ENCODE data around the gene MGAT4A.
A peak's percentile ranks its signal among the peaks of the same experiment; 100 is the strongest.
"Not testable (repeated sequence)": the region's sequence is repeated elsewhere in the genome, so short reads cannot be mapped to it uniquely, and the experiment has no call there.

Gene MGAT4A

DNA sequence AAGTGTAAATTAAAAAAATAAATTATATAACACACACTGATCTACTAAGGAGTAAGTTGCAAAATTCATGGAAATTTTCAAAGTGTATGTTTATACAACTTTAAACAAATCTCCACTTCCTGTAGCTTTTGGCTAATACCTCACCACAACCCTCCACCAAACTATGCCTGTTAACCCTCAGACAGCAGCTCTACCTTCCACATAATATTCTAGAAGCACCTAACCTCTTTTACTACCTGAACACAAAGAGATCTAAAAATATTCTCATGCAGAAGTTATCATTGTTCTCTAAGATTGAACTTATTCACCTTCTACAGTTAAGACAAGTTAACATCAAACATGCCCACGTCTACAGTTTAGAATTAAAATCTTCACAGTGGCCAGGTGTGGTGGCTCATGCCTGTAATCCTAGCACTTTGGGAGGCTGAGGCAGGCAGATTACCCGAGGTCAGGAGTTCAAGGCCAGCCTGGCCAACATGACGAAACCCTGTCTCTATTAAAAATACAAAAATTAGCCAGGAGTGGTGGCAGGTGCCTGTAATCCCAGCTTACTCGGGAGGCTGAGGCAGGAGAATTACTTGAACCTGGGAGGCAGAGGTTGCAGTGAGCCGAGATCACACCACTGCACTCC, 2.7 kb downstream of the MGAT4A start:
- not testable (repeated sequence) for DNase-seq

DNA sequence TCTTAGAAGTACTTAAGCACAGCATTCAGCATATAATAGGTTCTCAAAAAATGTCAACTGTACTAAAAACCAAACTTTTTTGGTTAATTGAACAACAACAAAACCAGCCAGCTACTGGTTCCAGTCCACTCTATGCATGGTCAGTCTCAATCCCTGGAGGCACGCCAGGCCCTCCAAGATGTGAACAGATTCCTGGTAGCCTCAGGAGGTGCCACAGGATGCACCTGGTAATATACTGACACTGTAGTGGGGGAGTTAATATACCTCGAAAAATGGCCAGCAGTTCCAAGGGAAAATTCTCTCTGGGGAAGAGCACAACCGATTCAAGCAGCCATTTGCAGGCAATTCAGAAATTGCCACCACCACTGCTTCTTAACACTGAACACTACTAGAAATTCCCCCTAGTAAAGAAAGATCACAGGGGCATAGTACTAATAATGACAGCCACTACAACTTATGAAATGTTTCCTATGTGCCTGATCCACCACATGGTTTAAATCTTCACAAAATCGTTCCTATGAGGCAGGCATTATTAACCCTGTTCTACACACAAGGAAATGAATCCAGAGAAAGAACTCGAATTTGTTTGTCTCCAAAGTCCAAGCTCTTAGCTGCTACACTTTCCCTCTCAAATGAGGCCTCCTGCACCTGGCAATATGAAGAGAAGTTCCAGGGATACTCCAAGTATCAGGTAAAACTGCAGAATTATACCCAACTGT, 3.4 kb downstream of the MGAT4A start:
- no peak for DNase-seq

DNA sequence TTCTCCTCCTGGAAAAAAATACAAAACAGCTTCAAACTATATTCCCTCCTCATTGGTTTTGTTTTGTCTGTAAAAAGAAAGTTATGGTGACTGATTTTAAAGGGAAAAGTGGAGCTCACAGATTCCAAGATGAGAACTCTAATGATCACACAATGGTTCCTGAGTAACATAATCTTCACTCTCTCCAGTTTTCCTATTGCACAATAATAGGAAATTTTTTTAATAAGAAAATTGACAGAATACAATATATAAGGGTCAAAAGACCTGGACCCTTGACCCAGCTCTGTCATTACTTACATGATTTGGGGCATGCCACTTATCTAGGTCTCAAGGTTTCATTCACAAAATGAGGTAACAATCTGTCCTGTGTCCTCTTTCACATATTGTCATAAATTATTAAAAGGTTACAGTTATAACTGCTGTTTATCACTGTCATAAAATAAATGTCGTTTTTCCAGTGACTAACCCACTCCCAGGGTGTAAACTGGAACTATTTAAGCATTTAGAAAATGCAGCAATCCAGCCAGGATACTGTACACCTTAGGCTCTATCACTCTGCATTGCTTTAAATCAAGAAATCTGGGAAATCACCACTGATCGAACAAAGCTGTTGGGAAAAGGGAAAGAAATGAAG, 4.1 kb downstream of the MGAT4A start:
- no peak for DNase-seq

DNA sequence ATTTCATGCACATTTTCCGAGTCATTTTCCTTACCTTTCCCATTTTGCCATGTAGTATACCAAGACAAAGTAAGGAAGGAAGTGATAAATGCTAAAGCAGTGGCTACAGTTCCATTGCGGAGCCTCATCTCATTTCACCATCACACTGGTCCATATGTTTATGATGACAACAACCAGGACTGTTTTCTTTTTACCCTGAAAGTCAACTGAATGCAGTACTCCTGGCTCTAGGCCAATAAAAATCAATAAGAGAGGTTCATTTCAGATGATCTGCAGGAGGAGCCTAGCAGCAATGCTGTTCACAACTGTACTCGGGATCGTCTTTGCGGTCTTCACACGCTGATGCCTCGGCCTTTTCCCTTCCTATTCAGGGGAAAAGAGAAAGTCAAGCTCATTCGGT, 4.7 kb downstream of the MGAT4A start:
- no peak for DNase-seq

DNA sequence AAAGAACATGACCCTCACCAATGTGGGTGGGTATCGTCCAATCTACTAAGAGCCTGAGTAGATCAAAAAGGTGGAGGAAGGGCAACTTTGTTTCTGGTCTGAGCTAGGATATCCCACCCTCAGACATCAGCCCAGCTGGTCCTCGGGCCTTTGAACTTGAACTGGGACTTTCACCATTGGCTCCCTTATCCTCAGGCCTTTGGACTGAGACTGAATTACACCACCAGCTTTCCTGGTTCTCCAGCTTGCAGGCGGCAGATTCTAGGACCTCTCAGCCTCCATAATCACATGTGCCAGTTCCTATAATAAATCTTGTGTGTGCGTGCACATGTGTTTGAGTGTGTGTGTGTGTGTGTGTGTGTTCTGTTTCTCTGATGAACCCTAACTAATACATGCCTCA, 10.6 kb downstream of the MGAT4A start:
- no peak for DNase-seq

DNA sequence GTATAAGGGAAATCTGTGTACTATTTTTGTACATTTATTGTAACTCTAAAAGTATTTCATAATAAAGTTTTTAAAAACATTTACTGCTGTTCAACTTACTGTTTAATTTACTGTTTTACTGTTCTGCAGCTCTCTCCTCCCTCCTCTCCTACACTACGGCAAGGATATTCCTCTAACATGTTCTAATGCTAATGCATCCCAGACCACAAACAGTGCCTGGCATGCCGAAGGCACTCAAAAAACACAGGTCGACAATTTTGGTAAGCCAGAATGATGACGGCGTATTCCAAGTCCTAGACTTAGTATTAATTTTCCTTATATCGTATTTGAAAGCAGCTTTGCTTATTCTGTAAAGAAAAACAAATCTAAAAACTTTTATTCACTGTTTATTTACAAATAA, 13.3 kb downstream of the MGAT4A start:
- no peak for DNase-seq

DNA sequence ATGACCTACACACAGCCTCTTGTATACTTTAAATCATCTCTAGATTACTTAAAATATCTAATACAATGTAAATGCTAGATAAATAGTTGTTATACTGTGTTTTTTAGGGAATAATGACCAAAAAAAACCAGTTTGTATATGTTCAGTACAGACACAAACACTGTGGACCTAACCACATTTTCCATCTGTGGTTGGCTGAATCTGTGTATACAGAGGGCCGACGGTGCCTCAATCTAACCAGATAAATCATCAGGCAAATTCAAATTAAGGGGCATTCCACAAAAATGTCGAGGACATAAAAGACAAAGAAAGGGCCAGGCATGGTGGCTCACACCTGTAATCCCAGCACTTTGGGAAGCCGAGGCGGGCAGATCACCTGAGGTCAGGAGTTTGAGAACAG, 14.1 kb downstream of the MGAT4A start:
- DNase-seq = no peak

DNA sequence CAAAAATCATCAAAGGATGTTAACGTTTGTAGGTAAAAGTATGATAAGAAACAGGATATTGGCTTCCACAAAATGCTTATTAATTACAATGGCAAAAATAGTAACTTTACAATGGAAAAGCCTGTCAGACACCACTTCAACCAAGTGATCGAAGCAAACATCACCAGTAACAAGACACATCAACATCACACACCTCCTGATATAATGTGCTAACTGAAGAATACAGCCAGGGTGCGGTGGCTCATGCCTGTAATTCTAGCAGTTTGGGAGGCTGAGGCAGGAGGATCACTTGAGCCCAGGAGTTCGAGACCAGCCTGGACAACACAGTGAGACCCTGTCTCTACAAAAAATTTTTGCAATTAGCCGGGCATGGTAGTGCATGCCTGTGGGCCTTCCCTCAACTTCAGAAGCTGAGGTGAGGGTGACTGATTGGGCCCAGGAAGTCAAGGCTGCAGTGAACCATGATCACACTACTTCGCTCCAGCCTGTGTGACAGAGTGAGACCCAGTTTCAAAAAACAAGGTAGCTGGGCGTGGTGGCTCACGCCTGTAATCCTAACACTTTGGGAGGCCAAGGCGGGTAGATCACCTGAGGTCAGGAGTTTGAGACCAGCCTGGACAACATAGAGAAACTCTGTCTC, 15.0 kb downstream of the MGAT4A start:
- no peak for DNase-seq

DNA sequence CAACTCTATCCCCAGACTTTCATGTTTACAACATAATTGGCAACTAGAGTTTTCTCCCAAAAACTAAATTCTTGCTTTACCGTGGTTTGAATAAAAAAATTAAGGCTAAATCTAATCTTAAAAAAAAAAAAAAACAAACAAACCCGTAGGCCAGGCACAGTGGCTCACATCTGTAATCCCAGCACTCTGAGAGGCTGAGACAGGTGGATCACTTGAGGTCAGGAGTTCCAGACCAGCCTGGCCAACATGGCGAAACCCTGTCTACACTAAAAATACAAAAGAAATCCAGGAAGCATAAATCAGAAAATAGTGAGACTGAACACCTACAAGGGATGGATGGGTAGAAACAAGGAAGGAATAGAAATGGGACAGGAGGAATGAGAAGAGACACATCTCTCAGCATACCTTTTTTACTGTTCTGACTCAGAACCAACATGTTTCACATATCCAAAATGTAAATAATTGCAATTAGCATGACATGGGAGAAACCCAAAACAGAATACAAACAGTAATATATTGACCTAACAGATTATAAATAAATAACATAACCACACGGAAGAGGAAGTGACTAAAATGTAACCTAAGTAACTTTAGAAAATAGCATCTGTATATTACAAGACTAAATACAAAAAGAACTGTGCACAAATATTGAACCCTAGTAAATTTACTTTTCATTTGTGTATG, 17.5 kb downstream of the MGAT4A start:
- DNase-seq = no peak

DNA sequence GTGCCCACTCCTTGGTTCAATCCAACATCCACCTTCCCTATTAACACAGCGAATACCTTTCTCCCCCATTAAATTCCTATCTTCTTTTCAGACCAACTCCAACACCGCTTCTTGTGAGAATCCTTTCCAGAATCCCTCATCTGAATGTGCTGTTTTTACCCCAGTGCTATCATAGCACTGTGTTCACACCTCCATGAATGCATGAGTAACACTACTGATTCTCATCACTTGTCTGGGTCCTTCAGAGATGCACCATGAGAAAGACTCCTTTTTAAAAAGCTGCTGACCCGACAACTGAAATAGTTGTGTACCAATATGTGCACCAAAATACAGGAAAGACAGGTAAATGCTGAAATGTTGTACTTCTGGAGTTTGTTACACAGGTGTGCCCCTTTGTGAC, 18.8 kb downstream of the MGAT4A start:
- DNase-seq = no peak

DNA sequence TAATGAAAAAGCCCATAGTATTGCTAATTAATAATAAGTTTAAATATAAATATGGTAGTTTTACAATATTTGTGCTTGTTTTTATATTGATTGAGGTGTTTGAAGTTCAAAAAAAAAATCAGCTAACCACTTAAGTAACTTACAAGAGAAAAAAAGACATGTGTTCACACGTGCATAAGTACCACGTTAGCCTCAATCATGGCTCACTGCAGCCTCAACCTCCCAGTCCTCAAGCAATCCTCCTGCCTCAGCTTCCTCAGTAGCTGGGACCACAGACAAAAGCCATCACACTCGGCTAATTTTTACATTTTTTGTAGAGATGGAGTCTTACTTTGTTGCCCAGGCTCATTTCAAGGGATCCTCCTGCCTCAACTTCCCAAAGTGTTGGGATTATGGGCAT, 19.4 kb downstream of the MGAT4A start:
- DNase-seq = no peak

DNA sequence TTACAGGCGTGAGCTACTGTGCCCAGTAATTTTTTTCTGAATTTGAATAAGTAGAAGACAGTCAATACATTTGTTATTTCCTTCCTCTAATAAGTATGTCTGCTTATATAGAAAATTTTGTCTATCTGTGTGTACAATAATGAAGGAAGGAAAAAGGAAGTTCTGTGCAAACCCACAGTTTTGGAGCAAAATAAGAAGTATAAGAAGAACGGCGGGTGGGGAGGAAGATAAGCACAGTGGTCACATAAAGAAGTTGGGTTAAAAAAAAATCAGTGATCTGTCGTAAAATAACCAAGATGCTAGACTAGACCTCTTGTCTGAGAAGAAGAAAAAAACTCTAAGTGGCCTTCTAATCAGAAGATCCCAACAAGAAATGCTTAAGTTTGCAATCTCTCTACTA, 20.2 kb downstream of the MGAT4A start:
- no peak for DNase-seq

DNA sequence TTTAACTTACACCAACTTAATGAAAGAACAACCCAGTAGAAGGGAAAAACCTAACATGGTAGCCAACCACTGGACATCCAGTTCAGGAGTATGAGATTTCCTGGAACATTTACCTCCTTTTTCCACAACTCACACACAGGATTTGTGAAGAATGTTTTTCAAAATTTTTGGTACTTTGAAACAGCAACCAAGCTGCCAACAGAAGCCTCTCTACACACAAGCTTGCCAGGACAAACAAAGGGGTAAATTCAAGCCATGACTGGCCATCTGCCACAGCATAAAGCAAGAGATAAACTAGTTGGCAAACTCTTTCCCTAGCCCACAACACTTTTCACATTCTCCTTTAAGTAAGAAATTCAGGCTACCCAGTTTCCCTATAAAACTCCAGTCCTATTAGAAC, 21.4 kb downstream of the MGAT4A start:
- no peak for DNase-seq

DNA sequence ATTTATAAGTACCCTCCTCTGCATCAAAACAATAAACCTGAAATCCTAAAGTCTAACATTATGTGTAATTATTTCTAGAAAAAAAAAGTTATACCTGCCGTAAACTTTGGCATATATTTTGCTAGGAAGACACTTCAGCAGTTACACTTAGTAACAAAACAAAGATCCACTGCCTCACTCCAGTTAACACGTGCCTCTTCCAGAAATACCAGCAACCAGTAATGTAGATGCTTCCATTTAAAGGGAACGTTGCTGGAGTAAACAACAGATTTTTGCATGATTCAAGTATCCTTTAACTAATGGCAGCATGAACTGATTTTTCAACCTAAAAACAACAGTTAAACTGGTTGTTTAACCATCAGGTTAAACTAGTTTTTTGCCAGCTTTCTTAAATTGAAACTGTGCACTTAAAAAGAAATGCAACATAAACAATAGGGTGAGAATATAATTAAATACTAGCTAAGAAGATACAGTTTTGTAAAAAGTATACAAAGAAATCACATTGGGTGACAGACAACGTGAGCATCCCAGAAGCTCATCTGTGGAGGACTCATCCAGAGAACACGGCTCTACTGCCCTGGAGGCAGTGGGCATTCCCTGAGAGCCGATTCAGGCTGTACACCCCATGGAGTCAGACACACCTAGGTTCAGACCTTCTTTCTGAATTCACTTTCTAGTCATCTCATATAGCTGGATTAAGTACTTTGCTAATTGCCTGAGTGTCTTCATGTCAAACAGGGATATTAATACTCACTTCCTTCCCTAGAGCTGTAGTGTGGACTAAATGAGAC, 22.3 kb downstream of the MGAT4A start:
- no peak for DNase-seq

DNA sequence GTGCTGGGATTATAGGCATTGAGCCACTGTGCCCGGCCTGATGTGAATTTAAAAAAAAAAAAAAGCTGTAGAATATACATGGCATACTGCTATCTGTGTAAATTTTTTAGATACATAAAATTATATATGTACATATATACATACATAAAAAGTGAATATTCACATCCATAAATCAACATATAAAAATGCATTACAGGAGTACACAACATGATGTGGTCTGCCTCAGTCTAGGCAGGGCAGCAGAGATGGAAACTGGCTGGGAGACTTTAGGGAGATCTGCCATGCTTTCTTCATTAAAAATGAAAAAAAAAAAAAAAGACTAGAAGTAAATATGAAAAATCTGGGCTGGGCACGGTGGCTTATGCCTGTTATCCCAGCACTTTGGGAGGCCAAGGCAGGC, 24.3 kb downstream of the MGAT4A start:
- no peak for DNase-seq

DNA sequence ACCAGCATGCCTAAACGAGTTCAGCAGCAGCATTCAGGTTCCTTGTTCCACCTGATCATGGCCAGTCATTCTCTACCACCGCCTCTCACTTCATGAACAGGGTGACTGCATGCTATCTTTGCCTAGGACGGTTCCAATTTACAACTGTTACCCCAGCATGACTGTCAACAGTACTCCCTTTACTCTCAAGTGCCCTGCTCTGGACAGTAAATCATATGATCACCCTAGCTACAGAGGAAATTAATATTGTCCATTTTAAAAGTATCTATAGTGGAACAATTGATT, 25.7 kb downstream of the MGAT4A start:
- DNase-seq = no peak

DNA sequence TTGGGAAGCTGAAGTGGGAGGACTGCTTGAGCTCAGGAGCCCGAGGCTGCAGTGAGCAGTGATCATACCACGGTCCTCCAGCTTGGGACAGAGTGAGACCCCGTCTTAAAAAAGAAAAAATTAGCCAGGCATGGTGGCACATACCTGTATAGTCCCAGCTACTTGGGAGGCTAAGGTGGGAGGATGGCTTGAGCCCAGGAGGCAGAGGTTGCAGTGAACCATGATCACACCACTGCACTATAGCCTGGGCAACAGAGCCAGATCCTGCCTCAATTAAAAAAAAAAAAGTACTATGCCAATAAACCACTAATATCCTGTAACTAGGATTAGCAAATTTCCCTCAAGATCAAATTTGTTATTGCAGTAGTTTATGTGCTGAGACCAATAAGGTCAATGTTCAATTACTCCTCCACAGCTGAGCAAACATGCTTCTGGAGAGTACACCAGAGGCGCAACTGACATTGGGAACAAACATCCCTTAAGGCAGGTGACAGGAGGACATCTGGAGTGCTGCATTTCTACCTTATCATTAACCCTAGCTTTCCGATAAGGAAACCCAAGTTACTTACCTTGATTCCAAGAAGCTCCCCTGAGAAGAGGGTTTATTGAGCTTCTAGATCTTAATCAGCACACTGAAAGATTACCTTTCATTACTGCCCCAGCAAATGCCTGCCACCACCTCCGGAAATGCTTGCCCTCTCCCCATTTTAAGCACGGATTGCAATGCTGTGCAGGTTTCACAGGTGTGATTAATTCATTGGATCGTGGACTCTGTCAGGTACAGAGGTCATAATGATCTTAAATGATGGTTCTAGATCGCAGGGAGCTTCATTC, 26.2 kb downstream of the MGAT4A start:
- no peak for DNase-seq

DNA sequence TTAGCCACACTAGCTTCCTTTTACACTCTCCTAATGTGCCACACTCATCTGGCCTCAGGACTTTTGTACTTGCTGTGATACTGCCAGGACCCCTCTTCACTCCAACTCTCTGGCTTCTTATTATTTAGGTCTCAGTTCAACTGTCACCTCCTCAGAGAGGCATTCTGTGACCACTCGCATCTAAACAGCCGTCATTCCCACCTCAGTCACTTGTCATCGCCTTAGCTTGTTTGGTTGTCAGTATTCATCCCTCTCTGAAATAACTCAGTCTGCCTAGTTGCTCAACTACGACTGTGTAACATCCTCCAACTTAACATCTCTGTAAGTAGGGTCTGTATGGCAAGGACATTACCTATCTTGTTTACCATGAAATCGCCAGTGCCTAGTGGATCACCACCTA, 27.2 kb downstream of the MGAT4A start:
- no peak for DNase-seq

DNA sequence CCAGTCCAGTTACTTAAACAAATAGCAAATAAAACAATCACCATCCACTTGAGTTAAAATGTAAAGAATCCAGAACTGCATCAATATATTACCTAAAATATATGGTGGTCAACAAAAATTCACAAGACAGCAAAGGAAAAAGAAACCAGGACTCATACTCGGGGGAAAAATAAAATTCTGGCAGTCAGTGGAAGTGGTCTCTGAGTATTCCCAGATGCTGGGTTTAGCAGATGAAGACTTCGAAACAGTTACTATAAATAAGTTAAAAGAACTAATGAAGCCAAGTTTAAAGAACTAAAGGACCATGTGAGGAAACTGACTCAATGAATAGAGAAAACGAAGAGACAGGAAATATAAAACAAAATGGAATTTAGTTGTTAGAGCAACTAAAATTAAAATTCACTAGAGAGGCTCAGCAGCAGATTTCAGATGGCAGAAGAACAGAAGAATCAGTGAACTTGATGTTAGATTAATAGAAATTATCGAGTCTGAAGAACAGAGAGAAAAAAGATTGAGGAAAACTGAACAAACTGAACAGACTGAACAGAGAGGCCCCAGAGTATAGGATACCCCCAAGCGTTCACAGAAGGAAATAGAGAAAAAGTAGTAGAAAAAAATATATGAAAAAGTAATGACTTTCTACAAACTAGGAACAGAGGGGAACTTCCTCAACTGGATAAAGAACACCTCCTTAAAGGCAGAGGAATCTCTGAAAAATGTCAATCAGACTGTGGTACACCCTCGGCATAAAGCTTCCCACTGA, 27.9 kb downstream of the MGAT4A start:
- DNase-seq = no peak

DNA sequence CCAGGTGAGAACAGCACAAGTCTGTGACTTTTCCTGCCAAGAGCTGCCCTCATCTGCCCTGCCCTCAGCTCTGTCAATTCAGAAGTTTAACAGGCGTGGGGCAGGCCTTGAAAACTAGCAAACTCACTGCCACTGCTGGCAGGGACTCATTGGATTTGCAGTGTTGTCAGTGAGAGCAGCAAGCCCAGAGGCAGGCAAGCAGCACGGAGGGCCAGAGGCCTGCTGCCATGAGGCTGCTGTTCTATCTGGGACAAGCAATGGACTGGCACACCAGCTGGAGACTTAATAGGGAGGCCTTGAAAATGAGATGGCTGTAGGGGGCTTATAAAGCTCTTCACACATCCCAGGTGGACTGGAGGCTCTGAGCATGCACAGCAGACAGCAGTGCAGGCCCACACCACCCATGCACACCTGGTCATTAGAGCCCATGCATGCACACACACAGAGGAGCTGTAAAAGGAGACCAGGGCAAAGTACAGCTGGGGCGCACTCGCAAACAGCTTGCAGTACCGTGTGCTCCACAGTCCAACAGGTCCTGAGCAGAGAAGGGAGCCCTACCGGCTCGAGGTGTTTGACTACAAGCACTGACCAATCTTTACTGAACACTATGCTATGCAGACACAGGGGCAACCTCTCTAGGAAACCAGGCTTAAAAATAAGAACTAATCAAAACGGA, 28.7 kb downstream of the MGAT4A start:
- DNase-seq = peak; percentile 5
